Loucy (cell line): ENCODE measurements around the gene COL8A1.

Source experiments
- CTCF ChIP-seq: fragments of 200-600 bp; sonication (generic); conservative IDR thresholded peaks from 2 replicates; pipeline ENCODE4 v1.5.1; 2014; ENCODE audit warnings: mild to moderate bottlenecking, antibody characterized with exemption, low read length
- EZH2phosphoT487 ChIP-seq: fragments of 200-600 bp; IDR thresholded peaks from 2 replicates; pipeline ENCODE4 v1.6.1; 2018; ENCODE audit warnings: antibody characterized with exemption, mild to moderate bottlenecking, moderate library complexity, borderline replicate concordance

- TF ChIP-seq CTCF (no peak), EZH2phosphoT487 (no peak)
Observed at GRCh38 chr3:99774467-99774866, 136.1 kb downstream of the COL8A1 start.
